22Rv1 (cell line): ENCODE data around the gene ROR1.

Source experiments
- H3K27ac ChIP-seq: fragments of 450-650 bp; 2 replicates; pipeline ENCODE4 v1.5.1; 2017
- ZFX ChIP-seq: fragments of 450-650 bp; IDR thresholded peaks from 2 replicates; pipeline ENCODE4 v1.6.1; 2017; ENCODE audit warnings: antibody characterized with exemption, borderline replicate concordance
- TF ChIP-seq, protein P1 (sequence below): fragments of 450-650 bp; IDR thresholded peaks from 2 replicates; pipeline ENCODE4 v1.5.1; 2017; ENCODE audit warnings: mild to moderate bottlenecking

Gene ROR1

DNA sequence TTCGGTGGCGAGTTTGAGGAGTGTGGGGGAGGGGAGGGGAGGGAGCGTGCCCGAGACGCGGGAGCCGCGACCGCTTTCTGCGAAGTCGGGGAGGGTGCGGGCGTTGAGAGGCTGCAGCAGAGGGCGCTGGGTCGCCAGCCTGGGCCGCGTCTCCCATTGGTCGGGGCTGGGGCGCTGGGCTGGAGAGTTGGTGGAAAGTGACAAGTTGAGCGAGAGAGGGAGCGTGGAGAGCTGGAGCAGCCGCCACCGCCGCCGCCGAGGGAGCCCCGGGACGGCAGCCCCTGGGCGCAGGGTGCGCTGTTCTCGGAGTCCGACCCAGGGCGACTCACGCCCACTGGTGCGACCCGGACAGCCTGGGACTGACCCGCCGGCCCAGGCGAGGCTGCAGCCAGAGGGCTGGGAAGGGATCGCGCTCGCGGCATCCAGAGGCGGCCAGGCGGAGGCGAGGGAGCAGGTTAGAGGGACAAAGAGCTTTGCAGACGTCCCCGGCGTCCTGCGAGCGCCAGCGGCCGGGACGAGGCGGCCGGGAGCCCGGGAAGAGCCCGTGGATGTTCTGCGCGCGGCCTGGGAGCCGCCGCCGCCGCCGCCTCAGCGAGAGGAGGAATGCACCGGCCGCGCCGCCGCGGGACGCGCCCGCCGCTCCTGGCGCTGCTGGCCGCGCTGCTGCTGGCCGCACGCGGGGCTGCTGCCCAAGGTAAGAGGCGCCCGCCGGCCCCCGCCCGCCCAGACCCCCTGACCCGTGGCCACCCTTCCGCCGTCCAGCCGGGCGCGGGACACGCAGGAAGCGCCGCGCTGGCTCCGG, at the start of gene ROR1:
Gene ROR1 (plus strand): TSS at position 203 of the 802 bp plus-strand sequence.
- TF ChIP-seq ZFX: no peak
- TF ChIP-seq, protein P1, sequence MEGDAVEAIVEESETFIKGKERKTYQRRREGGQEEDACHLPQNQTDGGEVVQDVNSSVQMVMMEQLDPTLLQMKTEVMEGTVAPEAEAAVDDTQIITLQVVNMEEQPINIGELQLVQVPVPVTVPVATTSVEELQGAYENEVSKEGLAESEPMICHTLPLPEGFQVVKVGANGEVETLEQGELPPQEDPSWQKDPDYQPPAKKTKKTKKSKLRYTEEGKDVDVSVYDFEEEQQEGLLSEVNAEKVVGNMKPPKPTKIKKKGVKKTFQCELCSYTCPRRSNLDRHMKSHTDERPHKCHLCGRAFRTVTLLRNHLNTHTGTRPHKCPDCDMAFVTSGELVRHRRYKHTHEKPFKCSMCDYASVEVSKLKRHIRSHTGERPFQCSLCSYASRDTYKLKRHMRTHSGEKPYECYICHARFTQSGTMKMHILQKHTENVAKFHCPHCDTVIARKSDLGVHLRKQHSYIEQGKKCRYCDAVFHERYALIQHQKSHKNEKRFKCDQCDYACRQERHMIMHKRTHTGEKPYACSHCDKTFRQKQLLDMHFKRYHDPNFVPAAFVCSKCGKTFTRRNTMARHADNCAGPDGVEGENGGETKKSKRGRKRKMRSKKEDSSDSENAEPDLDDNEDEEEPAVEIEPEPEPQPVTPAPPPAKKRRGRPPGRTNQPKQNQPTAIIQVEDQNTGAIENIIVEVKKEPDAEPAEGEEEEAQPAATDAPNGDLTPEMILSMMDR: peak; percentile 83
- no peak within 1 kb of the TSS for H3K27ac ChIP-seq

DNA sequence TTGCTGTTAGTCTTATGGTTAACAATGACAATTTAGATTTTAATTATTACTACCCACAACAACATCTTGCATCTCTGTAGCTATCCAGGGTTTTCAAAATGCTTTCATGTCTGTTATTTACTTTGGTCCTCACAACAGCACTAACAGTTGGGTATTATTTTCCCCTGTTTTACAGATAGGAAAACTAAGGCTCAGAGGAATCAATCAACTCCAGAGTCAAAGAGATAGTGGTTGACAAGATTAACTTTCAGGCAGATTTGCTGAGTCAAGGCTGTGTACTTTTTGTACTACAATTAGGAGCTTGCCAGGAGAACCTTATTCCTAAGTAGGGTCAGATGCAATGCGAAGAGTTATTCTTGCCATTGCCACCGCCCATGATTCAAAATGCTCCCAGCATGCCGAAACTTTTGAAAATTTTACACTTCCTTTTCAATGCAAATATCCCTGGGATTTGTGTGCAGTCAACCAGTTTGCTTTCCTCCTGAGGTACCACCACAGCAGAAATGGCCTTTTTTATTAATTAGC, 49.4 kb upstream of the ROR1 start:
- H3K27ac ChIP-seq: no peak overlapping the region

DNA sequence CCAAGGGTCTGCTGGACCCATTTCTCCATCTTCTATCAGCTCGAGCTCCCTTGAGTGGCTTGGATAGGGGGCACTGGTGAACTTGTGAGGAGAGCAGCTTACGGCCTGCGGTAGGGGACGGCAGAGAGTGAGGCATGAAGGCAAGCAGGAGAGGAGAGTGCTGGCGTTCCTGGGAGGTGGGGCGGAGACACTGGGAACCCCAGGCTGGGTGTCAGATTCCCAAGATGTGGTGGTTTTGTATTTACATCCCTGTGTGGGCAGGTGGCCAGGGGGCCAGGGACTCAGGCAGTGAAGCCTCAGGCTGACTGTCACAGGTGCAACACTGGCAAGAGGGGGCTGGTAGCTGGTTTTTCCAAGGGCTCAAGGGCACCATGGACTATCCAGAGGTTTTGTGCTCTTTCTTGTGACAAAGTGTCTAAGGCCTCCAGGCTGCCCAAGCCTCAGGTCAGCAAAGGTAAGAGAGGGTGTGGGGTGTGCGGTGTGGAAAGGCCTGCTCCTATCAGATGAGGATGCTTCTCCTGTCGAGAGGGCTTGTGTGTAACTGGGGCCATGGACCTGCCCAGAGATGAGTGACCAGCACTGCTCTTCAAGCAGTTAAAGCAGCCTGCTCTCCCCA, 45.1 kb upstream of the ROR1 start:
- TF ChIP-seq, protein P1: no peak
- no peak for TF ChIP-seq ZFX
- no peak overlapping the region for H3K27ac ChIP-seq

More for the DNA sequence above, 49.4 kb upstream of the ROR1 start:
- TF ChIP-seq ZFX: no peak
- TF ChIP-seq, protein P1: no peak

DNA sequence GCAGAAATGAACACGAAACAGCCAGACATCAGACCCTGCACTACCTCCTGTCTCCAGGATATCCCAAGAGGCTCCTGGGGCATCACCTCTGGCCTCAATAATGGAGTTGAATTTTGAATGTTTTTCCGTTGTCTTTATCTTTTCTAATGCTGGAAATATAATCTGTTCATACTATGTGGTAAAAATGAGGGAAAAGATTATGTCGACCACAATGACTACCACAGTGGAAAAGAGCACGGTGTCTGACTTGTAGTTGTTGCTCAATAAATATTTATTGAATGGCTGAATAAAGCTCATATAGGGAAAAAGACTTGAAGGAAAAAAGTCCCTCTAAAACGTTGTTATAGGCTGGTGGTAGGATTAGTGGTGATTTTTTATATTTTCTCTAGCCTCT, 44.6 kb upstream of the ROR1 start:
- TF ChIP-seq, protein P1: no peak
- TF ChIP-seq ZFX: no peak
- no peak overlapping the region for H3K27ac ChIP-seq

DNA sequence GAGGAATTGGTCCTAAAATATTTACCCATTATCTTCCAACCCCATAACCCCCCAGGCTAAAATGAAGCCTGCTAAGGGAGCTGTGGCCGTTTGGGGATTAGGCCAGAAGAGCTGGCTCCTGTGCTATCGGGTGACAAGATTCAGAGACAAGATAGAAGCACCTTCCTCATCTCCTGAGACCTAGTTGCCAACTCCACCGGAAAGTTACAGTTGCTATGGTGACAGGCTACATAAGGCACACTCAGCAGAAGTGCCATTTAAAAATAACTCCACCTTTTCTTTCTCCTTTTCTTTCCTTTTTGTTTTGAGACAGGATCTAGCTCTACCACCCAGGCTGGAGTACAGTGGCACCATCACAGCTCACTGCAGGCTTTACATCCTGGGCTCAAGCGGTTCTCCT, 43.6 kb upstream of the ROR1 start:
- TF ChIP-seq ZFX: no peak
- TF ChIP-seq, protein P1: no peak
- H3K27ac ChIP-seq: no peak overlapping the region

DNA sequence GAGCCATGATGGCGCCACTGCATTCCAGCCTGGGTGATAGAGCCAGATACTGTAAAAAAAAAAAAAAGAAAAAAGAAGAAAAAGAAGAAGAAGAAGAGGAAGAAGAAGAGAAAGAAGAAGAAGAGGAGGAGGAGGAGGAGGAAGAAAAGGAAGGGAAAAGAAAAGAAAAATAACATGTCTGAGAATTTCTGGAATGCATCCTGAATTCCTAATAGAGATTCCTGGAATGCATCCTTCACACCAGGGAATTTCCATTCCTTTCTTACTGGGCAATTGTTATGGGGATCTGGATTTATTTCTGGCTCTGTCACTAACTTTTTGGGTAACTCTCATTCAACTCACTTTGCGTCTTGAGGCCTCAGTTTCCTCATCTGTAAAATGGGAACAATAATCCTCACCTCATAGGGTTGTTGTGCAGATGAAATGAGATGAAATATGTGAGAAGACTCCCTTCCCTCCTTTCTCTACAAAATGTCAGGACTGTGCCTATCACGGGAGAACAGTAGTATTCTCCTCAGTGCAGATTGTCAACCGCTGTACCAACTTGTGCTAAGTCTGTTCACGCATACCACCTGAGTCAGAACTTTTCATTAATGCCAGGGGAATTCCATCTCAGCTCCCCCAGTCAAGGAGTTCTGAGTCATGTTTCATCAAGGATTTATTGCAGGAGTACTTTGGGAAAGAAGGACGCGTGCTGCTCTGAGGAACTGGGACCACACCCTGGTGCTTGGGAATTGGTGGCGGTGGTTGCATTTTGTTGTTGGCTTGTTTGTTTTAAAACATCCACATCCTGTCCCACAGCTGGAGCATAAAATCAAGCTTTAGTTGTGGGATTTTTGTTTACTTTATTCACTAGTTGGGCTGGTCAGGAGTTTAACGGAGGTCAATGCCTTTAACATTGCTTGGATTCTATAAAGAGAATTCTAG, 42.4 kb upstream of the ROR1 start:
- no peak overlapping the region for H3K27ac ChIP-seq

More for the DNA sequence above, 42.4 kb upstream of the ROR1 start:
- TF ChIP-seq, protein P1: no peak
- no peak for TF ChIP-seq ZFX
